NCI-H82 treated with DMSO at 0.1 percent for 48 hours (cell line): Measurements from ENCODE around the gene PLPPR4.
A peak's percentile ranks its signal among the peaks of the same experiment; 100 is the strongest.

Experiments
- DNase-seq: peaks from one replicate; lab custom pipeline; 2025; ENCODE audit not compliant: unreplicated experiment; lab: John Stamatoyannopoulos, UW

PLPPR4 gene

DNA sequence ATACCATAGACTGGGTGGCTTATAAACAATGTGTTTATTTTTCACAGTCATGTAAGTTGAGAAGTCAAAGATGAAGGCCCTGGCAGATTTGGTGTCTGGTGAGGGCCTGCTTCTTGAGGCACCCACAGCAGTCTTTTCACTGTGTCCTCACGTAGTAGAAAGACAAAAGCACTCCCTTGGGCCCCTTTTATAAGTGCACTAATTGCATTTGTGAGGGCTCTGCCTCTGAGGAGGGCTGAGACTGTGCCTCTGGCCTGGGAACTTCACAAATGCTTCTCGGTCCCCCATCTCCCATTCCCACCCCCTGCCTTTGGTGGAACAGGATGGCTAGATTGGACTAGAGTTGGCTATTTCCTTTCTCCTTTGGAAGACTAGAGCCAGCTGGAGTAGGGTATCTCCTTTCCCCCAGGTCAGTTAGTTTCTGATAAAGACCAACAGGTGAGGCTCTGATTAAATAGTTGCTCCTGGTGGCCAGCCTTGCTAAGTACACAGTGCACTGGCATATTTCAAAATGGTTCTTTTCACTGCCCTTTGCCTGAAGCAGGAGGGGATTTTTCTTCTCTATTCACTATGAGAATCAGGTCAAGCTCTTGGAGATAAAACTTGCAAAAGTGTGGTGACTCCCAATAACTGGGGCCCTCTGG is 82.9 kb downstream of the PLPPR4 start:
- peak; percentile 67 for DNase-seq

DNA sequence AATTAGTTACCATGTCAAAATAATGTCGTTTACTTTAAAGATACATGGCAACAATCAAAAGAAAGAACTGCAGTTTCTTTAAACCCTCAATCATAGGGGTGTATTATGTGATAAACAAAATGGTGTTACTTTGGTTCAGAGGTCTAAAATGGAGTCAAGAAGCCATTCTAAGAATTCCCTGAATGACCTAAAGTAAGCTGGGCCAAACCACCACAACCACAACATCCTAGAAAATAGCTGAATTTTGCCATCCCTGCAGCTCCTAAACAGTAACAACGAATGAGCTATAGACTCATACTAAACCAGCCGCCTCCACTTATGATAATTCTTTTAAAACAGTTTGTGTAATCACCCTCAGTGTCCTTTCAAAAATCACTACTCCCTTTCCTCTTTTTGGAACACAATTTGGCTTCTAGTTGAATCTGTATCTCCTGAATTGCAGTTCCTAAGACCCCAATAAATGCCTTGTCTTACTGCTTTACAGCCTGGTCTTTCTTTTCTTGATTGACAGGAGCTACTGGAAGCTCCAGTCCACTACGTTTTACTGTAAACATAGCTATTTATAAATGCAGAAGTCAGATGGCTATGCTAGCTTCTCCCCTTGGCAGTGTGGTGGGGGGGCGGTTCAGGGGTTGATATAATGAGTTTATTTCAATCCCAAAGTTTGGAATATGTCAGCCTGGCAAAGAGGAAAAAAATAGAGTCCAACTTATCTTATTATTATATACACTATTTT is 84.3 kb downstream of the PLPPR4 start:
- no peak for DNase-seq

- no peak for DNase-seq
These were observed 88.5 kb downstream of the PLPPR4 start for GRCh38 chr1:99352821-99353220.

- no peak for DNase-seq
These were observed 94.5 kb downstream of the PLPPR4 start for GRCh38 chr1:99358770-99359169.
